IPS DF 4.7 (cell line): ENCODE results near the gene ZNRF4.
"Not testable (repeated sequence)": the region's sequence is repeated elsewhere in the genome, so short reads cannot be mapped to it uniquely, and the experiment has no call there.

Experiments
- DNase-seq: peaks from one replicate; pipeline ENCODE4 v3.0.0-alpha.2; 2013; ENCODE audit warnings: low spot score; ENCODE audit errors: extremely low read depth

The ZNRF4 gene

GRCh38 chr19:5455367-5456129, at the start of gene ZNRF4:
ZNRF4 (plus strand) TSS chr19:5455417; CDS start chr19:5455492, 75 bp downstream.
- no peak for DNase-seq

GRCh38 chr19:5406198-5406597, 49.0 kb upstream of the ZNRF4 start:
- DNase-seq, result not testable (repeated sequence)

GRCh38 chr19:5406816-5407215, 48.4 kb upstream of the ZNRF4 start:
- DNase-seq, result no peak

- no peak for DNase-seq
Observed at GRCh38 chr19:5407356-5407755, 47.9 kb upstream of the ZNRF4 start.

- DNase-seq, result no peak
Observed at GRCh38 chr19:5417495-5418436, 37.5 kb upstream of the ZNRF4 start.

GRCh38 chr19:5418677-5419076, 36.5 kb upstream of the ZNRF4 start:
- no peak for DNase-seq

- DNase-seq, result no peak
Observed at GRCh38 chr19:5420953-5421352, 34.3 kb upstream of the ZNRF4 start.

GRCh38 chr19:5423567-5424125, 31.6 kb upstream of the ZNRF4 start:
- DNase-seq, result no peak

GRCh38 chr19:5424192-5424973, 30.8 kb upstream of the ZNRF4 start:
- DNase-seq, result no peak

GRCh38 chr19:5425260-5425659, 30.0 kb upstream of the ZNRF4 start:
- no peak for DNase-seq

GRCh38 chr19:5430237-5430636, 25.0 kb upstream of the ZNRF4 start:
- DNase-seq, result no peak

- no peak for DNase-seq
Observed at GRCh38 chr19:5432687-5433086, 22.5 kb upstream of the ZNRF4 start.

GRCh38 chr19:5434351-5434917, 20.8 kb upstream of the ZNRF4 start:
- DNase-seq, result no peak

GRCh38 chr19:5434970-5435641, 20.1 kb upstream of the ZNRF4 start:
- DNase-seq, result no peak

GRCh38 chr19:5435642-5436017, 19.6 kb upstream of the ZNRF4 start:
- no peak for DNase-seq

GRCh38 chr19:5436106-5436947, 18.9 kb upstream of the ZNRF4 start:
- peak; percentile 46 for DNase-seq

- DNase-seq, result no peak
Observed at GRCh38 chr19:5436948-5437306, 18.3 kb upstream of the ZNRF4 start.

GRCh38 chr19:5438756-5439155, 16.5 kb upstream of the ZNRF4 start:
- DNase-seq, result not testable (repeated sequence)

GRCh38 chr19:5439452-5439851, 15.8 kb upstream of the ZNRF4 start:
- no peak for DNase-seq

- no peak for DNase-seq
Observed at GRCh38 chr19:5440299-5440698, 14.9 kb upstream of the ZNRF4 start.
